Fibroblast of villous mesenchyme (primary cell): ENCODE measurements around the gene RAPGEF3. TPM values are rescaled to one million over a fixed set of nuclear protein-coding genes. Genes with fewer than 3 reads are reported as not detected.
A peak's percentile ranks its signal among the peaks of the same experiment; 100 is the strongest.

Experiments used
- DNase-seq: peaks from one replicate; pipeline ENCODE4 v3.0.0-alpha.2; 2010; ENCODE audit warnings: low read depth
- H3K4me3 ChIP-seq: 2 replicates; pipeline ENCODE4 v1.5.1; 2011; ENCODE audit warnings: low read depth, mild to moderate bottlenecking, low read length
- total RNA-seq: library from RNA; depleted of rRNA; stranded (reverse); fragments of >200 nt; gene quantifications from 2 replicates; pipeline ENCODE4 v1.2.3, GENCODE V29; 2012
- TF ChIP-seq, protein P1 (sequence below): IDR thresholded peaks from 2 replicates; pipeline ENCODE4 v1.5.1; 2012; ENCODE audit warnings: low read depth, mild to moderate bottlenecking, low read length; ENCODE audit not compliant: insufficient read depth

Gene RAPGEF3
- total RNA-seq, 1 donor = 9.1 TPM

DNA sequence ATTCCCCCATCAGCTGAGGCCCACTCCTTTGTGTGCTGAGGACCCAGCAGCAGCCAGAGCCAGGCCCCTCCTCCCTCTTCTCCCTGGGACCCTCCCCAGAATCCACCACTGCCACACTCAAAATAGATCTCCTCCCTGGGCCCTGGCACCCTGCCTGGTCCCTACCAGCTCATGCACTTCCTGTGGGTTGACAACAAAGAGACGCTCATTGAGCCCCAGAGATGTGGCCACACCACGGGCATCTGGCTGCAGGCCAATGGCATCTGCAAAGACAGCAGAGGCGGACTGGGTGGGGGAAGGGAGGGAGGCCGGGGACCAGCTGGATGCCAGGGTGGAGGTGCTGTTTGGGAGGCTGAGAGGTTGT is 17.4 kb downstream of the RAPGEF3 start:
- no peak overlapping the region for H3K4me3 ChIP-seq
- no peak for DNase-seq
- TF ChIP-seq, protein P1, sequence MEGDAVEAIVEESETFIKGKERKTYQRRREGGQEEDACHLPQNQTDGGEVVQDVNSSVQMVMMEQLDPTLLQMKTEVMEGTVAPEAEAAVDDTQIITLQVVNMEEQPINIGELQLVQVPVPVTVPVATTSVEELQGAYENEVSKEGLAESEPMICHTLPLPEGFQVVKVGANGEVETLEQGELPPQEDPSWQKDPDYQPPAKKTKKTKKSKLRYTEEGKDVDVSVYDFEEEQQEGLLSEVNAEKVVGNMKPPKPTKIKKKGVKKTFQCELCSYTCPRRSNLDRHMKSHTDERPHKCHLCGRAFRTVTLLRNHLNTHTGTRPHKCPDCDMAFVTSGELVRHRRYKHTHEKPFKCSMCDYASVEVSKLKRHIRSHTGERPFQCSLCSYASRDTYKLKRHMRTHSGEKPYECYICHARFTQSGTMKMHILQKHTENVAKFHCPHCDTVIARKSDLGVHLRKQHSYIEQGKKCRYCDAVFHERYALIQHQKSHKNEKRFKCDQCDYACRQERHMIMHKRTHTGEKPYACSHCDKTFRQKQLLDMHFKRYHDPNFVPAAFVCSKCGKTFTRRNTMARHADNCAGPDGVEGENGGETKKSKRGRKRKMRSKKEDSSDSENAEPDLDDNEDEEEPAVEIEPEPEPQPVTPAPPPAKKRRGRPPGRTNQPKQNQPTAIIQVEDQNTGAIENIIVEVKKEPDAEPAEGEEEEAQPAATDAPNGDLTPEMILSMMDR = no peak

DNA sequence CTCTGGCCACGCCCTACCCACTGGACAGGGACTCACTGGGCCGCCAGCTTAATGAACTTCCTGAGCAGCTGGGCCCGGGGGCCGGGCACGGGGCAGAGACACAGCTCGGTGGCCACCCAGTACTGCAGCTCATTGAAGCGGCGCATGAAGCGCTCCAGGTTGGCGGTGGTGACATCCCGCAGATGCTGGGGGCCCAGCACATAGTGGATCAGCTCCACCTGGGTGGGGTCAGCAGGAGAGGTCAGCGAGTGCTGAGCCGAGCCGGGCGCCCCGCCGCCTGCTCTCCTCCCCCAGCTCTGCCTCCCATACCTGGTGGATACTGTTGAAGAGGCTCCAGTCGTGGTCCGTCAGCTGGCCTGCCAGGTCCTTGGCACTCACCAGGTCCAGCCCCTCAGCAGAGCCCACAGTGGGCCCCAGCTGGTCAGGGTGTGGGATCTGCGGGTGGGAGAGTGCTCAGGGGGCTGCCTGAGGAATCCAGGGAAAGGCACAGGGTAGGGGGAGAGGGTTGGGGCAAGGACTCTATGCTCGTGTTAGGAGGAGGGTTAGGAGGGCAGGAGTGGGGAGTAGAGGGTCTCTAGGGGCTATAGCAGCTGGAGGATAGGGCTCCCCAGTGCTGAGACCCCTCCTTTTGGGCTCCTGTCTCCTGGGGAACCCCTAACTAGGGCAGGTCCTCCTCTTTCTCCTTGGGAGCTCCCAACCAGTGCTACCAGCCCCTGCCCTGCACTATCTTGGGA is 17.9 kb downstream of the RAPGEF3 start:
- no peak overlapping the region for H3K4me3 ChIP-seq
- no peak for DNase-seq
- TF ChIP-seq, protein P1 = no peak

DNA sequence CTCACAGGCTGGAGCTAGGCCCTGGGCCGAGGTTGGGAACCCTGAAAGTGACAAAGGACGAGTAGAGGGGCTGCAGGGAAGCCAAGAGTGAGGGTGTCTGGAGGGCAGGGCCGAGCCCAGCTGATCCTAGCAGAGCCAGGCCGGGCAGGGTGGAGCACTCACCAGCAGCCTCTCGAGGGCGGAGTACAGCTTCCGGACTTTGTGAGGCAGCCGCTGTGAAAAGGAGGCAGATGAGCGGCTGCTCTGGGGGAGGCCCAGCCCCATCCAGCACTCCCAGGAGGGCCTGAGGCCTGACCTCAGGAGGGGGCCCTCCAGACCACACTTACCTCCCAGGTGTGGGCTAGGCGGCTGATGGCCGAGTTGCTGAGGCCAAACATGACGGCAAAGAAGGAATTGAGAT is 18.7 kb downstream of the RAPGEF3 start:
- H3K4me3 ChIP-seq = no peak overlapping the region
- TF ChIP-seq, protein P1 = peak; percentile 3
- no peak for DNase-seq

DNA sequence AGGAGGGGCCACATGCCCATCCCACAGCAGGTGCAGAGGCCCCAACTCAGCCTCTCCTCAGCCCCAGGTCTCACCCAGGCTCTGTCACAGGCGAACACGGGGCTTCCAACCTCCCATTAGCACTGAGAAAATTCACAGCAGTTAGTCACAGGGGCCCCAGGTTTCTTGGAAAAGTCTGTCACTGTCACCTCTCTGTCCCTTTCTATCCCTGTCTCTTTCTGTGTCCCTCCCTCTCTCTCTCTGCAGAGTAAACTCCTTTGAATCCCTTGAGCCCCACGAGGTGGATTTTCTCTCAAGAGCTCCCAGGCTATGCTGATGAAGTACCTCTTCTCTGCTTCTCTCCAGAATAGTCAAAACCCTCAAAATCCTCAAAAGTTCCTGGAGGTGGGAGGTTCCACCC is 19.4 kb downstream of the RAPGEF3 start:
- H3K4me3 ChIP-seq = no peak overlapping the region
- no peak for DNase-seq

DNA sequence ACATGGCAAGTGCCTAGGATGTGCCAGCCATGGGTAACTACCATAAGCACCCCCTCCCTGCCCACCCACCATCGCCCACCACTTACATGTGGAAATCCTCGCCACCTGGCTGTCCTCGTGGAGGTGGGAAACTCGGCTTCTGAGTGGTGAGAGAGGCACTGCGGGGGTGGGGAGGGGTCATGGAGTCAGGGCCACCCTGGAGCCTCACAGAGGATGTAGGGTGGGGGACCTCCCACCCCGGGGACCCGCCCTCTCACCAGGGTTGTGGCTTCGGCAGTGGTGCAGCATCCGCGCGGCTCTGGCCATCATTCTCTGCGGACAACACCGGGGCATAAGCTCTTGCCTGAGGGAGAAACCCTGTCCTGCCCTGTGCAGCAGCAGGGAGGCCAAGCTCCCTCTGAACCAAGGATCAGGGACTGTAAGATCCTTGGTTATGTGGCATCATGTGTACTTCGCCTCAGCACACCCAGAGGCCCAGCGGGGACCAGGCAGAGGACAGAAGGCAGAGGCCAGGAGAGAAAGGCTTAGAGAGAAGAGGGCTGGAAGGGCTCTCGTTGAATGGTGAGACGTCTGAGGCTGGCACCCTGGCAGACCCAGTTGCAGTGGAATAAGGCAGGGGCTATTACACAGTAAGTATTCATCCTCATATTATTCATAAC is 20.6 kb downstream of the RAPGEF3 start:
- TF ChIP-seq, protein P1 = no peak

More for the DNA sequence above, 19.4 kb downstream of the RAPGEF3 start:
- TF ChIP-seq, protein P1 = no peak

DNA sequence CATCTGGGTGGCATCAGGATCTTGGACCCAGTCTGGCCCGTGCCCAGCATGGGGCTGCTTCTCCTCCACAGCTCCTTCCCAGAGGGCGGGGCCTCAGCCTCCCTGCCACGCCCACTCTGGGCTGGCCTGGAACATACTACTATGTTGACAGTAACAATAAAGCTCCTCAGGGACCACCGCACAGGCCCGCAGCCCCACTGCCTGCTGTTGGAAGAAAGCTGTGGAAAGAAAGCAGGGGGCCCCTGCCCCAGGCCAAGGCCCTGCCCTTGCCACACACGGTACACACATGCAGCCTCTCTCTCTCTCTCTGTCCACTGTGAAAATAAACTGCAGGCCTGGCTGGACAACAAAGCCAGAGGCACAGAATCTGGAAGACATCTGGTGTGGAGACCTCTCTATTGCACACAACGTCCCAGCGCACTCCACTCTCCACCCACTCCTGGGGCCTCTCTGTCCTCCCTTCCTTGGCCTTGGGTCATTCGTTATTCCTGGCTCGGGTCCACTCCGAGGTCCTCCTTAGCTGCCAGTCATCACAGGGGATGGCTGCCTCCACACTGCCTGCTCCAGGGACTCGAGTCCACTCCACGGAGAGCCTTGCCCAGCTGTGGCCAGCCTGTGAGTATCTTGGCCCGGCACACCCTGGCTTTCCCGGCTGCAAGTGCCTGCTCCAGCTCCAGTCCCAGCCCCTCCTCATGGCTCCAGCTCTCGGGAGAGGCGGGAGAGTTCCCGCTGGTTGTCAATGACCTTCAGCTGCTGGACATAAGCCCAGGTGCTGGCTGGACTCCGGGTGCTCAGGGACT is 21.6 kb downstream of the RAPGEF3 start:
- no peak overlapping the region for H3K4me3 ChIP-seq
- TF ChIP-seq, protein P1 = peak; percentile 3
- peak; percentile 79 for DNase-seq

More for the DNA sequence above, 20.6 kb downstream of the RAPGEF3 start:
- DNase-seq = no peak
- H3K4me3 ChIP-seq = no peak overlapping the region
